GM23338 (cell line): ENCODE data around the gene FCER1G.

Source experiments
- CREB1 ChIP-seq: fragments of 250-450 bp; sonication (Bioruptor Pico); IDR thresholded peaks from 2 replicates; pipeline ENCODE4 v1.5.0; 2020; ENCODE audit warnings: low read depth, mild to moderate bottlenecking, moderate library complexity
- CTCF ChIP-seq, 2 experiments: fragments of 200-600 bp in 1 of 2; sonication (generic) in 1 of 2; conservative IDR thresholded peaks; 2 replicates each; pipeline versions ENCODE4 v1.5.1 to v1.6.1; 2016 to 2017; ENCODE audit warnings: antibody characterized with exemption in 2 of 2, low read depth in 2 of 2, mild to moderate bottlenecking in 2 of 2, moderate library complexity in 1 of 2
- ETS1 ChIP-seq: IDR thresholded peaks from 2 replicates; pipeline ENCODE4 v1.6.1; 2016; ENCODE audit warnings: antibody characterized with exemption
- EZH2 ChIP-seq: fragments of 200-600 bp; sonication (generic); IDR thresholded peaks from one replicate; pipeline ENCODE4 v1.8.0; 2017; ENCODE audit warnings: antibody characterized with exemption, mild to moderate bottlenecking, low read depth; ENCODE audit not compliant: unreplicated experiment
- EZH2phosphoT487 ChIP-seq: fragments of 200-600 bp; sonication (generic); IDR thresholded peaks from one replicate; pipeline ENCODE4 v1.8.1; 2018; ENCODE audit warnings: antibody characterized with exemption; ENCODE audit not compliant: unreplicated experiment
- JUNB ChIP-seq: IDR thresholded peaks from one replicate; pipeline ENCODE4 v1.6.1; 2016; ENCODE audit warnings: antibody characterized with exemption; ENCODE audit not compliant: unreplicated experiment
- POLR2AphosphoS5 ChIP-seq: IDR thresholded peaks from 2 replicates; pipeline ENCODE4 v1.6.1; 2016; ENCODE audit warnings: antibody characterized with exemption, low read depth
- REST ChIP-seq: IDR thresholded peaks from one replicate; pipeline ENCODE4 v1.6.1; 2018; ENCODE audit warnings: antibody characterized with exemption; ENCODE audit not compliant: unreplicated experiment
- ZNF114 ChIP-seq: fragments of 250-450 bp; sonication (Bioruptor Pico); IDR thresholded peaks from 2 replicates; pipeline ENCODE4 v1.5.0; 2020; ENCODE audit warnings: mild to moderate bottlenecking, moderate library complexity
- ZNF462 ChIP-seq: fragments of 250-450 bp; sonication (Bioruptor Pico); IDR thresholded peaks from 2 replicates; pipeline ENCODE4 v1.5.0; 2020; ENCODE audit warnings: mild to moderate bottlenecking, moderate library complexity

GRCh38 chr1:161198897-161199431, 16.1 kb upstream of the FCER1G start, which contains the start of gene ADAMTS4:
- no peak for TF ChIP-seq CTCF (conservative IDR thresholded peaks at IDR 0.05; ENCODE audit: low read depth in 2 of 2)
- no peak for TF ChIP-seq EZH2phosphoT487
- TF ChIP-seq POLR2AphosphoS5, result peak; percentile 71
- TF ChIP-seq REST, result no peak
- TF ChIP-seq EZH2, result no peak
- no peak for TF ChIP-seq CREB1 (CRISPR knock-in tag)
- no peak for TF ChIP-seq JUNB
- no peak for TF ChIP-seq ZNF114 (CRISPR knock-in tag)
- no peak for TF ChIP-seq ETS1
- no peak for TF ChIP-seq ZNF462 (CRISPR knock-in tag)
